Panc1 (cell line): Measurements from ENCODE around the gene TIMM22. TPM values are rescaled to one million over a fixed set of nuclear protein-coding genes. Genes with fewer than 3 reads are reported as not detected.

ENCODE experiments used
- ATAC-seq: fragments of 200-7000 bp; cut with Tn5 transposase; 2 replicates; pipeline ENCODE4 v1.9.1; 2020; ENCODE audit warnings: mild to moderate bottlenecking, moderate library complexity
- BruUV-seq: library from RNA; stranded (reverse); fragments of 400-500 nt; replicated peaks from 2 replicates; lab custom pipeline; 2021; lab: Mats Ljungman, UMichigan
- CTCF ChIA-PET: fragments of 300-600 bp; sonication (Branson Sonifier 250); formaldehyde crosslinking; loops from one replicate; lab custom pipeline; 2022; ENCODE audit warnings: antibody characterized with exemption; lab: Charles Lee
- POLR2A ChIA-PET: fragments of 300-600 bp; sonication (Branson Sonifier 250); formaldehyde crosslinking; loops from one replicate; lab custom pipeline; 2022; ENCODE audit warnings: antibody characterized with exemption; lab: Charles Lee
- DNase-seq: peaks from one replicate; pipeline ENCODE4 v3.0.0-alpha.2; 2010; ENCODE audit warnings: low read depth, low spot score
- H3K27ac ChIP-seq: 2 replicates; pipeline ENCODE4 v1.5.1; 2011; ENCODE audit warnings: mild to moderate bottlenecking, low read length, inconsistent platforms
- H3K27me3 ChIP-seq: fragments of 200-500 bp; sonication (Bioruptor generic); 2 replicates; pipeline ENCODE4 v1.6.0; 2014; ENCODE audit warnings: low read length, inconsistent platforms; ENCODE audit not compliant: control insufficient read depth, insufficient read depth
- H3K36me3 ChIP-seq: fragments of 200-500 bp; sonication (Bioruptor generic); 2 replicates; pipeline ENCODE4 v1.5.1; 2014; ENCODE audit warnings: inconsistent platforms, mild to moderate bottlenecking, low read length, moderate library complexity; ENCODE audit not compliant: control insufficient read depth, insufficient read depth
- H3K4me1 ChIP-seq: 2 replicates; pipeline ENCODE4 v1.5.1; 2011; ENCODE audit warnings: inconsistent platforms, mild to moderate bottlenecking, low read length, moderate library complexity; ENCODE audit not compliant: control insufficient read depth, insufficient read depth
- H3K4me3 ChIP-seq, 2 experiments: 2 replicates each; pipeline ENCODE4 v1.5.1; 2011 to 2012; ENCODE audit warnings: low read depth in 2 of 2, low read length in 2 of 2, mild to moderate bottlenecking in 2 of 2, inconsistent platforms in 1 of 2, moderate library complexity in 1 of 2
- H3K9me3 ChIP-seq: fragments of 200-500 bp; sonication (Bioruptor generic); 2 replicates; pipeline ENCODE4 v1.5.1; 2014; ENCODE audit warnings: low read depth, mild to moderate bottlenecking, inconsistent platforms, low read length, moderate library complexity; ENCODE audit not compliant: control insufficient read depth, insufficient read depth
- CTCF ChIP-seq: fragments of 450-650 bp; IDR thresholded peaks from 2 replicates; pipeline ENCODE4 v1.5.1; 2017; ENCODE audit warnings: mild to moderate bottlenecking
- POLR2AphosphoS5 ChIP-seq: IDR thresholded peaks from 2 replicates; pipeline ENCODE4 v1.6.1; 2012; ENCODE audit warnings: mild to moderate bottlenecking, low read depth, low read length, moderate library complexity
- REST ChIP-seq, 2 experiments: IDR thresholded peaks; 2 replicates each; pipeline ENCODE4 v1.6.1; 2011 to 2012; ENCODE audit warnings: low read depth in 2 of 2, control low read depth in 1 of 2, low read length in 1 of 2, mild to moderate bottlenecking in 1 of 2, moderate library complexity in 1 of 2; ENCODE audit not compliant: insufficient read depth in 1 of 2
- SIN3A ChIP-seq: IDR thresholded peaks from 2 replicates; pipeline ENCODE4 v1.6.1; 2012; ENCODE audit warnings: low read depth, mild to moderate bottlenecking, low read length, moderate library complexity, borderline replicate concordance; ENCODE audit not compliant: insufficient read depth
- TCF7L2 ChIP-seq: IDR thresholded peaks from 2 replicates; pipeline ENCODE4 v1.6.1; 2011; ENCODE audit warnings: mild to moderate bottlenecking, low read depth, low read length, inconsistent platforms
- in situ Hi-C: cut with HindIII; loops from 2 replicates; pipeline ENCODE4 v1.10.0; 2016; ENCODE audit warnings: low sequenced_read_pairs, low pct_unique_long_range_greater_than_20kb
- intact Hi-C: fragments of 100-400 bp; cut with micrococcal nuclease; formaldehyde crosslinking; loops from one replicate; pipeline ENCODE4 v1.10.0; 2022; ENCODE audit not compliant: unreplicated experiment
- total RNA-seq: library from RNA; stranded (reverse); gene quantifications from one replicate; pipeline ENCODE4 v1.2.1, GENCODE V29; 2021; ENCODE audit not compliant: unreplicated experiment

TIMM22 gene
- total RNA-seq, 1 experiment from 2014 or later, result 10.2 TPM

- no peak for DNase-seq
Observed at GRCh38 chr17:1036171-1036844, 39.4 kb downstream of the TIMM22 start.

GRCh38 chr17:1036845-1037237 lies 39.9 kb downstream of the TIMM22 start:
- H3K9me3 ChIP-seq, result no peaks in the 10 kb centered on the region
- no peaks in the 10 kb centered on the region for H3K36me3 ChIP-seq
- no peak for TF ChIP-seq CTCF
- no peak for TF ChIP-seq SIN3A
- no peak for TF ChIP-seq REST (IDR thresholded peaks at IDR 0.05; ENCODE audit: insufficient read depth in 1 of 2, low read depth in 2 of 2, low read length in 1 of 2)
- TF ChIP-seq POLR2AphosphoS5, result no peak
- TF ChIP-seq TCF7L2, result no peak
- H3K4me3 ChIP-seq, result no peak overlapping the region
- in situ Hi-C loops (no loop called here), intact Hi-C loops (no loop called here)
- no peak overlapping the region for H3K27ac ChIP-seq
- H3K27me3 ChIP-seq, result no peaks in the 10 kb centered on the region
- H3K4me1 ChIP-seq, result peaks cover 6% of the 10 kb centered on the region
- no peak for ATAC-seq
- no TSS peak for BruUV-seq
- POLR2A ChIA-PET, result no interaction called here
- CTCF ChIA-PET, result no interaction called here
- DNase-seq, result no peak

More at GRCh38 chr17:1036171-1036844, 39.4 kb downstream of the TIMM22 start:
- peak; percentile 33; the same call in 1 of the 2 replicates for ATAC-seq
- H3K27ac ChIP-seq, result no peak overlapping the region
- POLR2A ChIA-PET, result no interaction called here
- in situ Hi-C loops, result no loop called here
- intact Hi-C loops, result no loop called here
- H3K9me3 ChIP-seq, result no peaks in the 10 kb centered on the region
- H3K27me3 ChIP-seq, result no peaks in the 10 kb centered on the region
- CTCF ChIA-PET, result no interaction called here
- no peaks in the 10 kb centered on the region for H3K36me3 ChIP-seq
- peaks cover 6% of the 10 kb centered on the region for H3K4me1 ChIP-seq
- no TSS peak for BruUV-seq
- no peak for TF ChIP-seq POLR2AphosphoS5
- TF ChIP-seq TCF7L2, result no peak
- TF ChIP-seq SIN3A, result no peak
- H3K4me3 ChIP-seq, result no peak overlapping the region

- in situ Hi-C loops (no loop called here), intact Hi-C loops (no loop called here)
- no peaks in the 10 kb centered on the region for H3K36me3 ChIP-seq
- no peak for DNase-seq
- no peaks in the 10 kb centered on the region for H3K9me3 ChIP-seq
- ChIA-PET CTCF (no interaction called here), POLR2A (interaction anchor here (0.6 kb wide), 1 partner anchor 755 kb away, joined by 3 read pairs; no protein-coding TSS in a partner anchor)
- TF ChIP-seq SIN3A (no peak), TCF7L2 (no peak), REST (IDR thresholded peaks at IDR 0.05; ENCODE audit: insufficient read depth in 1 of 2, low read depth in 2 of 2, low read length in 1 of 2) (no peak), POLR2AphosphoS5 (no peak), CTCF (no peak)
- no peaks in the 10 kb centered on the region for H3K27me3 ChIP-seq
- peak; percentile 56 for ATAC-seq
- BruUV-seq, result no TSS peak
- H3K4me1 ChIP-seq, result peaks cover 6% of the 10 kb centered on the region
- H3K27ac ChIP-seq, result no peak overlapping the region
- no peak overlapping the region for H3K4me3 ChIP-seq
Observed at GRCh38 chr17:1037238-1037879, 40.4 kb downstream of the TIMM22 start.
